ENCODE measurements around the gene FKBP6. TPM values are rescaled to one million over a fixed set of nuclear protein-coding genes. Genes with fewer than 3 reads are reported as not detected.

The FKBP6 gene
- total RNA-seq, 1 experiment from 2014 or later = not detected

GRCh38 chr7:73350306-73351068 is 22.5 kb downstream of the FKBP6 start:
- Histone ChIP-seq H3K4me1 (ENCODE audit: insufficient read depth, low read length) (peaks cover 10% of the 10 kb centered on the region; the same call in 1 of the 2 replicates), H4K20me1 (ENCODE audit: control insufficient read depth, insufficient read depth, insufficient read length) (no peaks in the 10 kb centered on the region), H3K9me3 (ENCODE audit: control insufficient read depth, low read depth, low read length) (no peaks in the 10 kb centered on the region), H3K9ac (ENCODE audit: extremely low read depth, insufficient read length, low read length) (no peak overlapping the region), H2BK120ac (ENCODE audit: low read depth, low read length, poor library complexity, severe bottlenecking) (no peak overlapping the region), H3K79me2 (ENCODE audit: insufficient read depth, low read length) (no peaks in the 10 kb centered on the region), H3K79me1 (ENCODE audit: insufficient read depth, low read depth, low read length, poor library complexity, severe bottlenecking) (no peaks in the 10 kb centered on the region), H3K4ac (ENCODE audit: low read depth, low read length) (no peak overlapping the region), H4K8ac (replicated peaks; ENCODE audit: insufficient read length, low read depth, low read length) (no peak overlapping the region), H3K27ac (ENCODE audit: insufficient read length, low read depth, low read length) (no peak overlapping the region), H3K56ac (ENCODE audit: insufficient read length, low read depth, low read length) (no peak overlapping the region), H3T11ph (ENCODE audit: low read length) (no peak overlapping the region), H3K14ac (ENCODE audit: insufficient read depth, low read length) (no peak overlapping the region), H4K91ac (ENCODE audit: insufficient read length, low read depth, low read length) (no peak overlapping the region), H2AK5ac (ENCODE audit: insufficient read length, low read length) (no peak overlapping the region), H3K23ac (ENCODE audit: insufficient read length, low read depth, low read length) (no peak overlapping the region), H3K27me3 (ENCODE audit: insufficient read depth, low read length) (no peaks in the 10 kb centered on the region), H2BK20ac (ENCODE audit: low read depth, low read length, poor library complexity, severe bottlenecking) (no peak overlapping the region), H2BK5ac (ENCODE audit: insufficient read length, low read length) (no peak overlapping the region), H2AFZ (ENCODE audit: low read length) (no peak overlapping the region), H3K18ac (ENCODE audit: insufficient read length, low read depth, low read length) (no peak overlapping the region), H4K5ac (ENCODE audit: insufficient read length, low read depth, low read length) (no peak overlapping the region), H3K4me2 (ENCODE audit: insufficient read depth, insufficient read length, low read length) (no peak overlapping the region), H2BK15ac (ENCODE audit: low read depth, low read length) (no peak overlapping the region), H3K23me2 (ENCODE audit: insufficient read length, low read depth, low read length, poor library complexity, severe bottlenecking) (no peaks in the 10 kb centered on the region), H2BK12ac (ENCODE audit: insufficient read length, low read depth, low read length) (no peak overlapping the region)
- no CpG with 5 or more reads among the region's 12 CpGs for WGBS (ENCODE audit: extremely low coverage, insufficient read length, low lambda C conversion rate)
- H3K27ac Mint-ChIP-seq = no peak overlapping the region
- H3K27me3 Mint-ChIP-seq (ENCODE audit: low read depth) = peaks cover 2% of the 10 kb centered on the region; the same call in 1 of the 2 replicates
- H3K4me3 Mint-ChIP-seq = no peak overlapping the region
- H3K9me3 Mint-ChIP-seq = peaks cover 8 to 11% of the 10 kb centered on the region in 2 experiments; a peak in 4 of 5 replicates
- peaks cover 0 to 7% (median 2%) of the 10 kb centered on the region in 3 experiments; a peak in 5 of 7 replicates for H3K36me3 Mint-ChIP-seq (ENCODE audit: insufficient read depth in 1 of 3, low read depth in 3 of 3)
- no peak for DNase-seq
- peaks cover 25 to 35% of the 10 kb centered on the region in 2 experiments for H3K4me1 Mint-ChIP-seq
- no peak for TF ChIP-seq CTCF (conservative IDR thresholded peaks at IDR 0.05)
